RWPE2 (cell line): ENCODE results near the gene DNAH8.

Source experiments
- ATAC-seq: fragments of 200-7000 bp; cut with Tn5 transposase; 3 replicates; pipeline ENCODE4 v1.9.1; 2021; ENCODE audit warnings: low read depth
- DNase-seq: peaks from one replicate; pipeline ENCODE4 v3.0.0-alpha.2; 2020; ENCODE audit warnings: low spot score
- H3K27ac ChIP-seq: fragments of 450-650 bp; 2 replicates; pipeline ENCODE4 v1.5.1; 2017; ENCODE audit warnings: mild to moderate bottlenecking; ENCODE audit not compliant: poor library complexity, severe bottlenecking
- H3K27me3 ChIP-seq: fragments of 250-450 bp; sonication (Bioruptor Pico); 2 replicates; pipeline ENCODE4 v1.5.1; 2021; ENCODE audit warnings: mild to moderate bottlenecking, moderate library complexity; ENCODE audit not compliant: insufficient read depth, poor library complexity, severe bottlenecking
- H3K36me3 ChIP-seq: fragments of 250-450 bp; sonication (Bioruptor Pico); 2 replicates; pipeline ENCODE4 v1.5.1; 2020; ENCODE audit warnings: low read depth, mild to moderate bottlenecking, moderate library complexity
- H3K4me1 ChIP-seq: fragments of 250-450 bp; sonication (Bioruptor Pico); 2 replicates; pipeline ENCODE4 v1.5.1; 2021; ENCODE audit warnings: mild to moderate bottlenecking, moderate library complexity; ENCODE audit not compliant: insufficient read depth, poor library complexity, severe bottlenecking
- H3K4me3 ChIP-seq: fragments of 250-450 bp; sonication (Bioruptor Pico); 2 replicates; pipeline ENCODE4 v1.5.1; 2021; ENCODE audit warnings: mild to moderate bottlenecking, moderate library complexity; ENCODE audit not compliant: severe bottlenecking
- H3K9me3 ChIP-seq: fragments of 250-450 bp; sonication (Bioruptor Pico); 2 replicates; pipeline ENCODE4 v1.5.1; 2021; ENCODE audit warnings: mild to moderate bottlenecking, moderate library complexity; ENCODE audit not compliant: severe bottlenecking
- CTCF ChIP-seq: fragments of 450-650 bp; IDR thresholded peaks from one replicate; pipeline ENCODE4 v1.5.1; 2017; ENCODE audit warnings: mild to moderate bottlenecking, moderate library complexity; ENCODE audit not compliant: poor library complexity, severe bottlenecking

Gene DNAH8

GRCh38 chr6:39018103-39018502 is 303.0 kb downstream of the DNAH8 start:
- Histone ChIP-seq H3K4me1 (no peaks in the 10 kb centered on the region), H3K27ac (no peak overlapping the region), H3K36me3 (no peaks in the 10 kb centered on the region), H3K9me3 (no peaks in the 10 kb centered on the region), H3K4me3 (no peak overlapping the region), H3K27me3 (peaks cover 3% of the 10 kb centered on the region)
- DNase-seq (no peak), ATAC-seq (no peak)
- no peak for TF ChIP-seq CTCF

GRCh38 chr6:39020136-39020535 is 305.0 kb downstream of the DNAH8 start:
- no peaks in the 10 kb centered on the region for H3K36me3 ChIP-seq
- no peak overlapping the region for H3K27ac ChIP-seq
- no peak for DNase-seq
- ATAC-seq, result no peak
- H3K27me3 ChIP-seq, result no peaks in the 10 kb centered on the region
- no peaks in the 10 kb centered on the region for H3K4me1 ChIP-seq
- H3K9me3 ChIP-seq, result no peaks in the 10 kb centered on the region
- no peak for TF ChIP-seq CTCF
- no peak overlapping the region for H3K4me3 ChIP-seq

GRCh38 chr6:39021041-39021440 is 305.9 kb downstream of the DNAH8 start:
- H3K27ac ChIP-seq, result no peak overlapping the region
- H3K27me3 ChIP-seq, result peaks cover 4% of the 10 kb centered on the region
- DNase-seq, result no peak
- no peak for ATAC-seq
- H3K4me1 ChIP-seq, result no peaks in the 10 kb centered on the region
- H3K36me3 ChIP-seq, result no peaks in the 10 kb centered on the region
- H3K9me3 ChIP-seq, result no peaks in the 10 kb centered on the region
- no peak overlapping the region for H3K4me3 ChIP-seq
- no peak for TF ChIP-seq CTCF

GRCh38 chr6:39021779-39022178 is 306.7 kb downstream of the DNAH8 start:
- DNase-seq, result no peak
- TF ChIP-seq CTCF, result no peak
- ATAC-seq, result no peak
- H3K9me3 ChIP-seq, result no peaks in the 10 kb centered on the region
- H3K27ac ChIP-seq, result no peak overlapping the region
- H3K4me1 ChIP-seq, result no peaks in the 10 kb centered on the region
- H3K4me3 ChIP-seq, result no peak overlapping the region
- H3K36me3 ChIP-seq, result no peaks in the 10 kb centered on the region
- peaks cover 5% of the 10 kb centered on the region for H3K27me3 ChIP-seq

GRCh38 chr6:39026175-39026574 is 311.1 kb downstream of the DNAH8 start:
- ATAC-seq, result no peak
- no peak for TF ChIP-seq CTCF

More at GRCh38 chr6:39026175-39026574, 311.1 kb downstream of the DNAH8 start:
- no peak overlapping the region for H3K4me3 ChIP-seq
- no peak for DNase-seq
- no peak overlapping the region for H3K27ac ChIP-seq
- H3K27me3 ChIP-seq, result peaks cover 8% of the 10 kb centered on the region
- H3K9me3 ChIP-seq, result no peaks in the 10 kb centered on the region
- H3K4me1 ChIP-seq, result no peaks in the 10 kb centered on the region
- H3K36me3 ChIP-seq, result no peaks in the 10 kb centered on the region
